ENCODE measurements around the gene SMIM8. TPM values are rescaled to one million over a fixed set of nuclear protein-coding genes. Genes with fewer than 3 reads are reported as not detected.

Gene SMIM8
- total RNA-seq, 2 donors from 2014 or later = 5.8 to 7.0 TPM

DNA sequence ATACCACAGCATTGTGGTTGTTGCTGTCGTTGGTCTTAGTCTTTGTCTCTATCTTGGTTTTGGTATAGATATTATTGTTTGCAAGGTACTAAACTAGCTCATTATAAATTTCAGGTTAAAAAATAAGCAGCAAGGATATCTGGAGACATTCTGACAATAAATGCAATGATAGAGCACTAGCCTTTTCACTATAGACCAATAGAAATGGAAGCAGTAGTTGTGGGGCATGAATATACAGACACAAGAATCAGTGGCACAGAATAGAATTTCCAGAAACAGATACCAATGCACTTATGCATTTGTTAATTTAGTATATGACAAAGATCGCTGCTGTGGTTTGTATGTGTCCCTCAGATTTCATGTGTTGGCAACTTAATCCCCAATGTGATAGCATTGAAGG is 54.3 kb downstream of the SMIM8 start:
- H3K9me3 ChIP-seq (ENCODE audit: control insufficient read depth, low read length, poor library complexity, severe bottlenecking) = no peaks in the 10 kb centered on the region
- no peak for ATAC-seq
- peaks cover 2% of the 10 kb centered on the region for H3K4me1 Mint-ChIP-seq
- no peak overlapping the region for H3K4me3 Mint-ChIP-seq
- H3K27ac Mint-ChIP-seq = no peak overlapping the region
- H3K27me3 Mint-ChIP-seq = no peaks in the 10 kb centered on the region
- DNase-seq = no peak
- peaks cover 2% of the 10 kb centered on the region for H3K36me3 Mint-ChIP-seq (ENCODE audit: low read depth)

DNA sequence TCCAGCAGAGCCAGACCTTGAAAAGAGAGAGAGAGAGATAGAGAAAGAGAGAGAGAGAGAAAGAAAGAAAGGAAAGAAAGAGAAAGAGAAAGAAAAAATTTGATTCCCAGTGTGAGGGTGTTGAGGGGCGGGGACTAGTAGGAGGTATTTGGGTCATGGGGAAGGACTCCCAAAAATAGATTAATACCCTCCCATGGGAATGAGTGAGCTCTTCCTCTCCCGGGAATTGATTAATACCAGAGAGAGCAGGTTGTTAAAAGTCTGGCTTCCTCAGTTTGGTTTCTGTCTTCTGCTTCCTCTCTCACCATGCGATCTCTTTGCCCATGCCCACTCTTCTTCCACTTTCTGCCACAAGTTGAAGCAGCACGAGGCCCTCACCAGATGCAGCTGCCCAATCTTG is 56.6 kb downstream of the SMIM8 start:
- Mint-ChIP-seq H3K27ac (no peak overlapping the region), H3K4me3 (no peak overlapping the region), H3K27me3 (no peaks in the 10 kb centered on the region), H3K36me3 (ENCODE audit: low read depth) (peaks cover 2% of the 10 kb centered on the region), H3K4me1 (peaks cover 2% of the 10 kb centered on the region)
- no peak for ATAC-seq
- H3K9me3 ChIP-seq (ENCODE audit: control insufficient read depth, low read length, poor library complexity, severe bottlenecking) = no peaks in the 10 kb centered on the region
- no peak for DNase-seq

DNA sequence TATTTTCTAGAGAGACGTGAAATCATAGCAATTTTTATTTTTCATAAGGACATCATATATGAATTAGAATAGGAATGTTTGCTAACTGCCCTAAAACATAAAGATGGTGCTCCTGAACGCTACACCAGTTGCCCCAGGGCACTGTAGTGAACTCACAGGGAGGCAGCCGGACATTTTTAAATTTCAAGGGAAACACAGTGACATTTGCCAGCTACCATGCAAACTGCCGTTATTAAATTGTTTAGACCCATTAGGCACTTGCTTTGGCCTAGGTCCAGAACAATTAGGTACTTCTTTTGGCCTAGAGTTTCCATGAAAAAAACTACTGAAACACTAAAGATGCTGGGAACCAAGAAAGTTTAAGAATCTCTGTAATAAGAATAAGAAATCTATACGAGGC is 60.5 kb downstream of the SMIM8 start:
- DNase-seq (no peak), ATAC-seq (no peak)
- H3K9me3 ChIP-seq (ENCODE audit: control insufficient read depth, low read length, poor library complexity, severe bottlenecking) = no peaks in the 10 kb centered on the region
- Mint-ChIP-seq H3K4me3 (no peak overlapping the region), H3K4me1 (peaks cover 4% of the 10 kb centered on the region), H3K36me3 (ENCODE audit: low read depth) (peaks cover 2% of the 10 kb centered on the region), H3K27ac (no peak overlapping the region), H3K27me3 (no peaks in the 10 kb centered on the region)

DNA sequence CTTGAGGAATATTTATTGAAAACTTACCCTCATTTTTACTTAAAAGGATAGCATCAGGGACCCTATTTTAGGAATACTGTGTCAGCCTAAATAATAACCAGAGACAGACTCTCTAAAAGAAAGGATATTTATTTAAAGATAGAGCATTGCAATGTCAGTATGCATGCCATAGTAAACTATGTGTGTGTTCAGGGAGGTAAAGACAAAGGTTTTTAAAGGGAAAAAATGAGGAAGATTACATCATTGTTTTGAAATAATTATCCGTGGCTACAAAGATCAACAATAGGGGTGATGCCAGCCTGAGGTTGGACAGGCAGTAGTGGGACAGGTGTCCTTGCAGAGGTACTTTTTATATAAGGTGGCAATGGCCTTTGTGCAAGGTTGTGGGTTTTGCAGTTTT is 61.6 kb downstream of the SMIM8 start:
- Mint-ChIP-seq H3K27me3 (no peaks in the 10 kb centered on the region), H3K27ac (no peak overlapping the region), H3K4me1 (peaks cover 4% of the 10 kb centered on the region), H3K4me3 (no peak overlapping the region), H3K36me3 (ENCODE audit: low read depth) (no peaks in the 10 kb centered on the region)
- ATAC-seq (no peak), DNase-seq (no peak)
- H3K9me3 ChIP-seq (ENCODE audit: control insufficient read depth, low read length, poor library complexity, severe bottlenecking) = no peaks in the 10 kb centered on the region

DNA sequence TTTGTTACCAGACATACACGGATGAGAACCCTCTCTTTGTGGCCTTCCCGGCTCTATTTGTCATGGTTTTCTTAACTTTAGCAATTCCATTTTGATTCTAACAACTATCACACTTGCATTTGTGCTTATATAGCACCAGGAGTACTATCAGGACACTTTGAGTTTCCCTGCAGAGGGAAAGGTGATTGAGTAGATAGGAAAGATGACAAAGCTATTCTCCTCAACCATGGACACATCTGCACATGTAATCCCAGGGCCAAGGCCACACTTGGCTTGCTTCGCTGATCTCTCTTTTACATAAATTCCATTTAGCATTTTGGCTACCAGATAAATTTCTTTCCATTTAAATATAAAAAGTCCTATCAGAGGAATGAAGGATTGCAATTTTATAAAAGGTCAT is 62.1 kb downstream of the SMIM8 start:
- Mint-ChIP-seq H3K27me3 (no peaks in the 10 kb centered on the region), H3K4me3 (no peak overlapping the region), H3K36me3 (ENCODE audit: low read depth) (no peaks in the 10 kb centered on the region), H3K4me1 (peaks cover 2% of the 10 kb centered on the region), H3K27ac (no peak overlapping the region)
- no peaks in the 10 kb centered on the region for H3K9me3 ChIP-seq (ENCODE audit: control insufficient read depth, low read length, poor library complexity, severe bottlenecking)
- no peak for DNase-seq
- ATAC-seq = no peak

DNA sequence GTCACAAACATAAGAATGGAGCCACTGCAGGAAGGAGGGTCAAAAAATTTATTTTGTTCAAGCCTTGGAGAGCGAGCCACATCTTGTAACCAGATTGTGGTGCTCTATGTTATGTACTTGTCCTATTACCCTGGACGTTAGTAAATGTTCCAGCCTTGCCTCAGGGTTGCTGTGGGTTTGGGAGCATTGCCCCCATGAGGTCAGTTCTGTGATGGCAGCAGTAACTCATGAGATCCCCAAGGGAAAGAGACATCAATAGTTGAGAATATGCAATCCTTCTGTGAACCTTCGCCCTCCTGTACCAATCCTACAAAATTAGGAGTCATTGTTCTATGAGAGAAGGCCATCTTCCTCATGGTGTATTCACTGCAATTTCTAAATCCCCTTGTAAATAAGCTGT is 68.9 kb downstream of the SMIM8 start:
- Mint-ChIP-seq H3K36me3 (ENCODE audit: low read depth) (no peaks in the 10 kb centered on the region), H3K27ac (no peak overlapping the region)

More for the DNA sequence above, 68.9 kb downstream of the SMIM8 start:
- no peak for DNase-seq
- Mint-ChIP-seq H3K27me3 (no peaks in the 10 kb centered on the region), H3K4me1 (peaks cover 2% of the 10 kb centered on the region), H3K4me3 (no peak overlapping the region)
- H3K9me3 ChIP-seq (ENCODE audit: control insufficient read depth, low read length, poor library complexity, severe bottlenecking) = no peaks in the 10 kb centered on the region
- no peak for ATAC-seq

Other genes starting within 250 kb of the SMIM8 start
- under 1 TPM in 1 of 2 donors, not detected in 1; 0.40 TPM for gene CGA, start 227.5 kb upstream of the SMIM8 start, total RNA-seq
- 100 to 1,000 TPM in 1 of 2 donors, 10 to 100 TPM in 1; 88.3 to 103 TPM for gene ZNF292, start 167.0 kb upstream of the SMIM8 start, total RNA-seq
- not detected for gene GJB7, start 6.7 kb downstream of the SMIM8 start, total RNA-seq
- 1 to 10 TPM; 1.8 to 2.4 TPM for gene C6orf163, start 22.2 kb downstream of the SMIM8 start, total RNA-seq
- under 1 TPM in 1 of 2 donors, not detected in 1; 0.30 TPM for gene CFAP206, start 85.4 kb downstream of the SMIM8 start, total RNA-seq
- 10 to 100 TPM in 1 of 2 donors, 1 to 10 TPM in 1; 9.7 to 10.2 TPM for gene SLC35A1, start 150.4 kb downstream of the SMIM8 start, total RNA-seq